ENCODE measurements around the gene EPHX1. TPM values are rescaled to one million over a fixed set of nuclear protein-coding genes. Genes with fewer than 3 reads are reported as not detected.

Gene EPHX1
- total and polyA plus RNA-seq, 10 of the 15 experiments (the other 5 are each of a cell fraction or from before 2014, with no cell fraction given): 0.33 to 2.9 (median 0.78) TPM; not detected in 2

DNA sequence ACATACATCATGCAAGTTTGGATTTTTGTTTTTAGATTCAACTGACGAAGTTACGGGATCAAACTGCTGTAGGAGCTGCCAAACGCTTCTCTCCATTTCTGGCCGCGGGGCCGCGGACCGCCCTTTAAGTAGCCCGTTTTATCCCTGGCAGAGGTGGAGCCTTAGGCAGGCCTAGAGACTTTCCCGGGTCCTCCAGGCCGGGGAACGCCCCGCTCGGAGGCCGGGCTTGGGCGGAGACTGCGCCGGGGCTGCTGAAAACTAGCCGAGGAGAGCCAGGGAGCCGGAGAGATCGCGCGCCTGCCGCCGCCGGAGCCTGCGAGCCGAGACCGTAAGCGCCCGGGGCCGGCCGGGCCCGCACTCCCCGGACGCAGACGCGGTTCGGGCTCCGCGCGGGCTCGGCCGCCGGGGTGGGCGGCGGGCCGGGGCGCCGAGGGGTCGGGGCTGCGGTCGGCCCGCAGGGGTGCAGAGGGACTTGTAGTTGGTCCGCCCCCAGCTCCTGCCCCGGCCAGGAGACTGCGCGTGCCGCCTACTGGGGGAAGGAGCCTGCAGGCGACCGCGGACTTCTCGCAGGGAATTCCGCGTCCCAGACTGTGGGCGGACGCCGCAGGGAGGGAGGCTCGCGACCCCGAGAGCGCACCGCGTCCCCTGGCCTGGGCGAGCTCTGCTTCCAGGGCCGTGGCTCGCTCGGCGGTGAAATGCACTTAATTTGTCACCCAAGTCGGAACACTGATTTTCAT lies at the start of gene EPHX1 (continued):
- TF ChIP-seq, protein P1, sequence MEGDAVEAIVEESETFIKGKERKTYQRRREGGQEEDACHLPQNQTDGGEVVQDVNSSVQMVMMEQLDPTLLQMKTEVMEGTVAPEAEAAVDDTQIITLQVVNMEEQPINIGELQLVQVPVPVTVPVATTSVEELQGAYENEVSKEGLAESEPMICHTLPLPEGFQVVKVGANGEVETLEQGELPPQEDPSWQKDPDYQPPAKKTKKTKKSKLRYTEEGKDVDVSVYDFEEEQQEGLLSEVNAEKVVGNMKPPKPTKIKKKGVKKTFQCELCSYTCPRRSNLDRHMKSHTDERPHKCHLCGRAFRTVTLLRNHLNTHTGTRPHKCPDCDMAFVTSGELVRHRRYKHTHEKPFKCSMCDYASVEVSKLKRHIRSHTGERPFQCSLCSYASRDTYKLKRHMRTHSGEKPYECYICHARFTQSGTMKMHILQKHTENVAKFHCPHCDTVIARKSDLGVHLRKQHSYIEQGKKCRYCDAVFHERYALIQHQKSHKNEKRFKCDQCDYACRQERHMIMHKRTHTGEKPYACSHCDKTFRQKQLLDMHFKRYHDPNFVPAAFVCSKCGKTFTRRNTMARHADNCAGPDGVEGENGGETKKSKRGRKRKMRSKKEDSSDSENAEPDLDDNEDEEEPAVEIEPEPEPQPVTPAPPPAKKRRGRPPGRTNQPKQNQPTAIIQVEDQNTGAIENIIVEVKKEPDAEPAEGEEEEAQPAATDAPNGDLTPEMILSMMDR (IDR thresholded peaks at IDR 0.05 in 2 of 3, conservative IDR thresholded peaks at IDR 0.05 in 1 of 3; ENCODE audit: control insufficient read depth in 2 of 3, extremely low read depth in 1 of 3, insufficient read depth in 1 of 3, low read depth in 3 of 3, low read length in 3 of 3): peak; percentile 9 to 28 (median 26); a peak in 3 of 6 replicates
- TF ChIP-seq ZNF24 (IDR thresholded peaks at IDR 0.05) (no peak), BHLHE40 (IDR thresholded peaks at IDR 0.05; ENCODE audit: borderline replicate concordance in 1 of 2, low read depth in 2 of 2, low read length in 1 of 2) (peak in 1 of 2 experiments; percentile 57; a peak in 1 of 4 replicates), NBN (IDR thresholded peaks at IDR 0.05) (no peak), IKZF1 (conservative IDR thresholded peaks at IDR 0.05) (peak; percentile 78), SRF (IDR thresholded peaks at IDR 0.05; ENCODE audit: low read depth in 2 of 2, low read length in 2 of 2) (no peak), RB1 (IDR thresholded peaks at IDR 0.05; ENCODE audit: borderline replicate concordance) (no peak), POLR2A (IDR thresholded peaks at IDR 0.05; ENCODE audit: low read depth, low read length) (peak; percentile 68), GATAD2B (conservative IDR thresholded peaks at IDR 0.05; ENCODE audit: low read depth) (0 out of 2 replicates have a peak, but pooled peaks have one; percentile 28), MYC (IDR thresholded peaks at IDR 0.05; ENCODE audit: insufficient read depth, insufficient read length, insufficient replicate concordance, low read length, severe bottlenecking) (no peak), SIX5 (IDR thresholded peaks at IDR 0.05; ENCODE audit: low read depth, low read length, severe bottlenecking) (no peak), SP1 (IDR thresholded peaks at IDR 0.05; ENCODE audit: low read depth, low read length) (no peak), CBFB (IDR thresholded peaks at IDR 0.05; ENCODE audit: low read depth) (no peak), LARP7 (IDR thresholded peaks at IDR 0.05) (peak; percentile 80), NR2F1 (conservative IDR thresholded peaks at IDR 0.05) (peak; percentile 27; the same call in 1 of the 2 replicates)
